Hematopoietic multipotent progenitor cell treated with erythropoietin and hydrocortisone succinate and interleukin-3 and kit ligand, for 8 days (in vitro differentiated cells): ENCODE data around the gene NMU.
"Not testable (repeated sequence)": the region's sequence is repeated elsewhere in the genome, so short reads cannot be mapped to it uniquely, and the experiment has no call there.

Experiments
- DNase-seq: peaks from one replicate; pipeline ENCODE4 v3.0.0-alpha.2; 2015

The NMU gene

GRCh38 chr4:55635741-55636655, at the start of gene NMU:
Gene NMU, minus strand, starts transcription at chr4:55636298. Its CDS starts 106 bp downstream, at chr4:55636192.
- DNase-seq, result peak; percentile 30

GRCh38 chr4:55684276-55684675, 48.2 kb upstream of the NMU start:
- DNase-seq, result no peak

GRCh38 chr4:55682797-55683196, 46.7 kb upstream of the NMU start:
- not testable (repeated sequence) for DNase-seq

GRCh38 chr4:55682295-55682694, 46.2 kb upstream of the NMU start:
- no peak for DNase-seq

- no peak for DNase-seq
Measured at GRCh38 chr4:55681430-55681829, 45.3 kb upstream of the NMU start.

- no peak for DNase-seq
Measured at GRCh38 chr4:55675196-55675793, 39.2 kb upstream of the NMU start.

GRCh38 chr4:55673424-55673823, 37.3 kb upstream of the NMU start:
- peak; percentile 19 for DNase-seq

- DNase-seq, result no peak
Measured at GRCh38 chr4:55671667-55672066, 35.6 kb upstream of the NMU start.

- DNase-seq, result peak; percentile 42
Measured at GRCh38 chr4:55670695-55671094, 34.6 kb upstream of the NMU start.

GRCh38 chr4:55668449-55668848, 32.4 kb upstream of the NMU start:
- DNase-seq, result no peak

GRCh38 chr4:55666535-55666934, 30.4 kb upstream of the NMU start:
- DNase-seq, result no peak

- DNase-seq, result no peak
Measured at GRCh38 chr4:55663145-55663544, 27.0 kb upstream of the NMU start.

GRCh38 chr4:55661398-55662056, 25.4 kb upstream of the NMU start:
- DNase-seq, result no peak

- no peak for DNase-seq
Measured at GRCh38 chr4:55658657-55659056, 22.6 kb upstream of the NMU start.

- no peak for DNase-seq
Measured at GRCh38 chr4:55654131-55654530, 18.0 kb upstream of the NMU start.

- DNase-seq, result no peak
Measured at GRCh38 chr4:55650483-55650882, 14.4 kb upstream of the NMU start.

GRCh38 chr4:55637272-55637820, 1.2 kb upstream of the NMU start:
- no peak for DNase-seq

GRCh38 chr4:55636656-55636999, 530 bp upstream of the NMU start:
- no peak for DNase-seq

- DNase-seq, result peak; percentile 38
Measured at GRCh38 chr4:55635282-55635681, 816 bp downstream of the NMU start.

- DNase-seq, result no peak
Measured at GRCh38 chr4:55634417-55635128, 1.5 kb downstream of the NMU start.

- no peak for DNase-seq
Measured at GRCh38 chr4:55633903-55634302, 2.2 kb downstream of the NMU start.

- DNase-seq, result no peak
Measured at GRCh38 chr4:55625835-55626234, 10.3 kb downstream of the NMU start.

- DNase-seq, result not testable (repeated sequence)
Measured at GRCh38 chr4:55624063-55624462, 12.0 kb downstream of the NMU start.
